ENCODE results near the gene SAMD4A.

- TF ChIP-seq POLR2A (IDR thresholded peaks at IDR 0.05) = no peak
- TF ChIP-seq CTCF (IDR thresholded peaks at IDR 0.05) = no peak
- TF ChIP-seq POLR2AphosphoS5 (IDR thresholded peaks at IDR 0.05) = no peak
Measured at GRCh38 chr14:54725998-54726397, 159.1 kb downstream of the SAMD4A start.
